B cell (primary cell): ENCODE results near the gene LHPP. TPM values are rescaled to one million over a fixed set of nuclear protein-coding genes. Genes with fewer than 3 reads are reported as not detected.

ENCODE experiments used
- ATAC-seq: fragments of 200-7000 bp; cut with Tn5 transposase; one replicate; pipeline ENCODE4 v1.10.0; 2021; ENCODE audit warnings: low read depth, mild to moderate bottlenecking, moderate number of reproducible peaks, moderate library complexity
- CTCF ChIA-PET: fragments of 350-600 bp; sonication (Branson Sonifier 250); formaldehyde crosslinking; loops from one replicate; lab custom pipeline; 2021; ENCODE audit warnings: antibody characterized with exemption, inconsistent platforms; lab: Charles Lee
- POLR2A ChIA-PET: fragments of 350-600 bp; sonication (Branson Sonifier 250); formaldehyde crosslinking; loops from one replicate; lab custom pipeline; 2021; ENCODE audit warnings: antibody characterized with exemption; lab: Charles Lee
- DNase-seq: peaks from one replicate; pipeline ENCODE4 v3.0.0; 2013
- H2AFZ ChIP-seq: 2 replicates; pipeline ENCODE4 v1.6.1; 2012; ENCODE audit warnings: mild to moderate bottlenecking, low read depth, low read length; ENCODE audit not compliant: insufficient read depth, poor library complexity, severe bottlenecking
- H3K27ac ChIP-seq, 2 donors: 1 replicate in 1 of 2; 2 replicates in 1 of 2; pipeline ENCODE4 v1.5.1; 2012 to 2013; ENCODE audit warnings: low read length in 2 of 2, mild to moderate bottlenecking in 2 of 2, moderate library complexity in 1 of 2
- H3K27me3 ChIP-seq, 4 experiments: fragments of 200-600 bp in 1 of 4; sonication (generic) in 1 of 4; replicated peaks in 1 of 4; 1 replicate in 2 of 4; 2 replicates in 2 of 4; pipeline versions ENCODE4 v1.6.1 to v1.7.0; 2013 to 2016; ENCODE audit warnings: low read length in 3 of 4, mild to moderate bottlenecking in 2 of 4, mixed read lengths in 1 of 4, moderate library complexity in 1 of 4; ENCODE audit not compliant: insufficient read depth in 4 of 4, control insufficient read depth in 3 of 4; ENCODE audit errors: control extremely low read depth in 1 of 4
- H3K36me3 ChIP-seq, 2 experiments: replicated peaks in 1 of 2; 1 replicate in 1 of 2; 2 replicates in 1 of 2; pipeline versions ENCODE4 v1.6.1 to v1.7.1; 2013; ENCODE audit warnings: low read length in 1 of 2; ENCODE audit not compliant: insufficient read depth in 2 of 2, control insufficient read depth in 1 of 2; ENCODE audit errors: control extremely low read depth in 1 of 2, extremely low read depth in 1 of 2
- H3K4me1 ChIP-seq, 2 donors: fragments of 200-600 bp in 1 of 2; sonication (generic) in 1 of 2; 1 replicate in 1 of 2; 2 replicates in 1 of 2; pipeline versions ENCODE4 v1.5.1 to v1.6.1; 2013 to 2017; ENCODE audit warnings: low read length in 2 of 2; ENCODE audit not compliant: control insufficient read depth in 2 of 2, insufficient read depth in 2 of 2
- H3K4me2 ChIP-seq: replicated peaks from 2 replicates; pipeline ENCODE3; 2012; ENCODE audit warnings: mild to moderate bottlenecking, low read depth, low read length; ENCODE audit not compliant: poor library complexity, severe bottlenecking
- H3K4me3 ChIP-seq, 5 experiments: fragments of 200-600 bp in 1 of 5; sonication (generic) in 1 of 5; 1 replicate in 3 of 5; 2 replicates in 2 of 5; pipeline versions ENCODE4 v1.5.1 to v1.7.0; 2011 to 2016; ENCODE audit warnings: low read length in 4 of 5, mild to moderate bottlenecking in 4 of 5, low read depth in 2 of 5, control low read depth in 1 of 5, moderate library complexity in 1 of 5; ENCODE audit not compliant: insufficient read depth in 1 of 5; ENCODE audit errors: control extremely low read depth in 1 of 5, extremely low read depth in 1 of 5
- H3K79me2 ChIP-seq: fragments of 200-600 bp; sonication (generic); one replicate; pipeline ENCODE4 v1.6.0; 2016; ENCODE audit warnings: low read length; ENCODE audit not compliant: control insufficient read depth, insufficient read depth
- H3K9ac ChIP-seq: fragments of 200-600 bp; sonication (generic); 2 replicates; pipeline ENCODE4 v1.6.1; 2017; ENCODE audit warnings: mild to moderate bottlenecking, low read length, moderate library complexity
- H3K9me3 ChIP-seq, 3 donors: one replicate each; pipeline versions ENCODE4 v1.6.1 to v1.7.1; 2013; ENCODE audit warnings: low read length in 2 of 3; ENCODE audit not compliant: control insufficient read depth in 2 of 3, insufficient read depth in 1 of 3; ENCODE audit errors: control extremely low read depth in 1 of 3
- H4K20me1 ChIP-seq: 2 replicates; pipeline ENCODE4 v1.6.0; 2012; ENCODE audit warnings: mild to moderate bottlenecking, low read length; ENCODE audit not compliant: insufficient read depth, control insufficient read depth, poor library complexity, severe bottlenecking
- H3K27ac Mint-ChIP-seq: one replicate; pipeline ENCODE4 v1.8.0; 2021; ENCODE audit warnings: mixed read lengths
- H3K27me3 Mint-ChIP-seq: one replicate; pipeline ENCODE4 v1.8.0; 2021; ENCODE audit warnings: mixed read lengths
- H3K4me1 Mint-ChIP-seq: one replicate; pipeline ENCODE4 v1.8.0; 2021; ENCODE audit warnings: mixed read lengths
- H3K4me3 Mint-ChIP-seq: one replicate; pipeline ENCODE4 v1.8.0; 2021; ENCODE audit warnings: mixed read lengths
- H3K9me3 Mint-ChIP-seq: one replicate; pipeline ENCODE4 v1.8.0; 2022; ENCODE audit warnings: mixed read lengths; ENCODE audit not compliant: insufficient read depth
- EZH2 ChIP-seq: IDR thresholded peaks from 2 replicates; pipeline ENCODE4 v1.6.1; 2012; ENCODE audit warnings: borderline replicate concordance, low read depth, mild to moderate bottlenecking, moderate library complexity, low read length; ENCODE audit not compliant: insufficient read depth, poor library complexity, severe bottlenecking
- WGBS: methylation state at CpG from one replicate; pipeline ENCODE4 v1.1.5; 2013; ENCODE audit warnings: missing lambda C conversion rate; ENCODE audit not compliant: insufficient coverage; 5-methylcytosine and 5-hydroxymethylcytosine counted together
- intact Hi-C: fragments of 100-400 bp; cut with micrococcal nuclease; formaldehyde crosslinking; loops from one replicate; pipeline ENCODE4 v1.10.0; 2022
- polyA plus RNA-seq: library from polyadenylated mRNA; depleted of rRNA; stranded (reverse); fragments of >200 nt; gene quantifications from 2 replicates; pipeline ENCODE4 v1.2.3, GENCODE V29; 2012
- total RNA-seq, 2 donors: library from RNA; stranded (reverse); fragments of 120-200 nt in 1 of 2; gene quantifications; 1 replicate in 1 of 2; 2 replicates in 1 of 2; pipeline versions ENCODE4 v1.2.3 to v1.2.4, GENCODE V29; 2013 to 2022
- TF ChIP-seq, protein P1 (sequence below): fragments of 200-600 bp; IDR thresholded peaks from one replicate; pipeline ENCODE4 v1.8.0; 2022; ENCODE audit warnings: antibody characterized with exemption, mild to moderate bottlenecking

Gene LHPP
- total and polyA plus RNA-seq, 2 donors (not counting 1 experiment from before 2014, with no cell fraction given), result 60.2 to 83.5 TPM

DNA sequence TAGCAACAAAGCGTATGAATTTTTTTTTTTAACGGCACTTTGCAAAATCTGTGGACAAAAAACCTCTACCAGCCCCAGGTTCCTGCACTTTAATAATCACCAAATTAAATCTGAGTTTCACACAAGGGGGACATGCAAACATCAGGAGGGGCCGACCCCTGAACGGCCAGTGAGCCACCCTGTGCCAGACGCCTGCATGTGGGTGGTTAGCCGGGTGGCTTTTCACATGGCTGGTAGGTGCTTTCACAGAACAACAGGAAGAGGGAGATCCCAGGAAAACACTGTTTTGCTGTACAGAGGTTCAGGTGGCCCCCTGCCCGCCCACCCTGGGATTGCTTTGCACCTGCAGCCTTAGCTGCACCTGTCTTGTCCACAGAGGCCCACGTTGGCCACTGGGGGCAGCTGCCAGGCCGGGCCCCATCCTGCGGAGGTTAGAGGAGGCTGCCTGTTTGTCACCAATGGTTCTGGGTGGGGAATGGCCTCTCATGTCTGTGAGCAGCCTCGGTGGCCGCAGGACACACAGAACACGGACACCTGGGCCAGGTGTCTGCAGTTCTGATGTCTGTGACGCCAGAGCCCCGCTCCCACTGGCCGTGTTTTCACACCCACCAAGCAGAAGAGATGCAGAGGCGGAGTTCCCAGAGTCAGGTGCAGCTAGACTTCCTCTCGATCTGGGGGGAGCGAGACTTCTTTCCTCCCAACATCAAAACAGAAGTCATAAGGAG, 174.8 kb downstream of the LHPP start:
- Mint-ChIP-seq H3K4me1 (peaks cover 89% of the 10 kb centered on the region), H3K27me3 (no peaks in the 10 kb centered on the region), H3K27ac (peak overlapping the region; percentile 94), H3K4me3 (peak overlapping the region; percentile 78), H3K9me3 (no peaks in the 10 kb centered on the region)
- POLR2A ChIA-PET, result interaction anchor here (0.9 to 1.9 kb wide), 7 partner anchors 9 to 106 kb away, joined by 3 to 10 read pairs (median 6); no protein-coding TSS in a partner anchor
- intact Hi-C loops, result loop anchor here (1.0 to 2.0 kb wide), 2 partner anchors 9 to 104 kb away; no protein-coding TSS in a partner anchor
- H3K36me3 ChIP-seq, result peaks cover 2 to 37% of the 10 kb centered on the region in 2 experiments
- H3K9ac ChIP-seq, result peak overlapping the region; percentile 18
- CTCF ChIA-PET, result interaction anchor here (0.6 to 3.8 kb wide), 18 partner anchors 8 to 110 kb away, joined by 3 to 24 read pairs (median 6); no protein-coding TSS in a partner anchor
- peak; percentile 44 for ATAC-seq
- peaks cover 86 to 92% of the 10 kb centered on the region in 2 donors for H3K4me1 ChIP-seq
- H3K27ac ChIP-seq, result peak overlapping the region; percentile 63 to 92
- DNase-seq, result peak; percentile 76
- WGBS, result 16% methylated on average over 12 of the region's 19 CpGs
- peaks cover 50% of the 10 kb centered on the region for H4K20me1 ChIP-seq
- no peak overlapping the region for H2AFZ ChIP-seq
- no peak for TF ChIP-seq EZH2
- TF ChIP-seq, protein P1, sequence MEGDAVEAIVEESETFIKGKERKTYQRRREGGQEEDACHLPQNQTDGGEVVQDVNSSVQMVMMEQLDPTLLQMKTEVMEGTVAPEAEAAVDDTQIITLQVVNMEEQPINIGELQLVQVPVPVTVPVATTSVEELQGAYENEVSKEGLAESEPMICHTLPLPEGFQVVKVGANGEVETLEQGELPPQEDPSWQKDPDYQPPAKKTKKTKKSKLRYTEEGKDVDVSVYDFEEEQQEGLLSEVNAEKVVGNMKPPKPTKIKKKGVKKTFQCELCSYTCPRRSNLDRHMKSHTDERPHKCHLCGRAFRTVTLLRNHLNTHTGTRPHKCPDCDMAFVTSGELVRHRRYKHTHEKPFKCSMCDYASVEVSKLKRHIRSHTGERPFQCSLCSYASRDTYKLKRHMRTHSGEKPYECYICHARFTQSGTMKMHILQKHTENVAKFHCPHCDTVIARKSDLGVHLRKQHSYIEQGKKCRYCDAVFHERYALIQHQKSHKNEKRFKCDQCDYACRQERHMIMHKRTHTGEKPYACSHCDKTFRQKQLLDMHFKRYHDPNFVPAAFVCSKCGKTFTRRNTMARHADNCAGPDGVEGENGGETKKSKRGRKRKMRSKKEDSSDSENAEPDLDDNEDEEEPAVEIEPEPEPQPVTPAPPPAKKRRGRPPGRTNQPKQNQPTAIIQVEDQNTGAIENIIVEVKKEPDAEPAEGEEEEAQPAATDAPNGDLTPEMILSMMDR, result peak; percentile 60
- no peaks in the 10 kb centered on the region for H3K27me3 ChIP-seq
- peak overlapping the region in 1 of 5 experiments; percentile 27 for H3K4me3 ChIP-seq
- peak overlapping the region; percentile 67 for H3K4me2 ChIP-seq
- H3K79me2 ChIP-seq, result peaks cover 100% of the 10 kb centered on the region
- H3K9me3 ChIP-seq, result peaks cover 0 to 6% (median 2%) of the 10 kb centered on the region in 3 donors
